Nephron progenitor cell (in vitro differentiated cells): ENCODE measurements around the gene PIK3CB.

Source experiments
- DNase-seq: peaks from one replicate; pipeline ENCODE4 v3.0.0; 2021
- H3K27ac Mint-ChIP-seq: 2 replicates; pipeline ENCODE4 v1.8.0; 2021; ENCODE audit warnings: mild to moderate bottlenecking, moderate library complexity, mixed read lengths
- H3K27me3 Mint-ChIP-seq: 2 replicates; pipeline ENCODE4 v1.8.0; 2021; ENCODE audit warnings: mild to moderate bottlenecking, low read depth, mixed read lengths; ENCODE audit not compliant: poor library complexity
- H3K36me3 Mint-ChIP-seq: 2 replicates; pipeline ENCODE4 v1.8.0; 2021; ENCODE audit warnings: low read depth, mixed read lengths
- H3K4me1 Mint-ChIP-seq: 2 replicates; pipeline ENCODE4 v1.8.0; 2021; ENCODE audit warnings: mixed read lengths
- H3K4me3 Mint-ChIP-seq: 2 replicates; pipeline ENCODE4 v1.8.0; 2021; ENCODE audit warnings: mild to moderate bottlenecking, moderate library complexity, mixed read lengths
- H3K9me3 Mint-ChIP-seq: 2 replicates; pipeline ENCODE4 v1.8.0; 2021; ENCODE audit warnings: mild to moderate bottlenecking, moderate library complexity, mixed read lengths
- CTCF ChIP-seq: fragments of 200-600 bp; sonication (generic); IDR thresholded peaks from 2 replicates; pipeline ENCODE4 v1.5.0; 2021; ENCODE audit warnings: antibody characterized with exemption

PIK3CB gene

GRCh38 chr3:138778643-138779042 lies 56.1 kb downstream of the PIK3CB start:
- no peak for DNase-seq
- Mint-ChIP-seq H3K27ac (no peak overlapping the region), H3K36me3 (peaks cover 27% of the 10 kb centered on the region), H3K27me3 (no peaks in the 10 kb centered on the region), H3K4me1 (peaks cover 11% of the 10 kb centered on the region), H3K9me3 (peaks cover 5% of the 10 kb centered on the region), H3K4me3 (no peak overlapping the region)
- TF ChIP-seq CTCF: no peak

DNA sequence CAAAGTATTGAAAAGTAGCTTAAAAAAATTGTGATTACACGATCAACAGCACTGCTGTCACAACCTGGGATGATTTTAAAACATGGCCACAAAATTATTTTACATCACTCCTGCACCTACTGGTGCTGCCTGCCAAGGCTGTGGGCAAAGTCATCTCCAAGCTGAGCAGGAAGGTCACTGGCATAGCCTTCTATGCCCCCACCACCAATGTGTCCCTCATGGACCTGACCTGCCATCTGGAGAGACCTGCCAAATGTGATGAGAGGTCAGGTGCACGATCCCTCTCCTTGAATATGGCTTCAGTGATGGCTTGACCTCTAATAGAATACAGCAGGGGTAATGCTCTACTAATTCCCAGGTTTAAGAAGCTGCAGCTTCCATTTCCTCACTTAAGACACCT lies 57.8 kb downstream of the PIK3CB start:
- DNase-seq: no peak
- no peaks in the 10 kb centered on the region for H3K9me3 Mint-ChIP-seq
- no peak for TF ChIP-seq CTCF
- no peak overlapping the region for H3K4me3 Mint-ChIP-seq
- H3K4me1 Mint-ChIP-seq: peaks cover 11% of the 10 kb centered on the region
- H3K27me3 Mint-ChIP-seq: no peaks in the 10 kb centered on the region
- H3K27ac Mint-ChIP-seq: no peak overlapping the region
- peaks cover 13% of the 10 kb centered on the region for H3K36me3 Mint-ChIP-seq

GRCh38 chr3:138775254-138775595 lies 59.5 kb downstream of the PIK3CB start:
- H3K36me3 Mint-ChIP-seq: peaks cover 13% of the 10 kb centered on the region
- peak overlapping the region; percentile 90 for H3K27ac Mint-ChIP-seq
- H3K4me3 Mint-ChIP-seq: no peak overlapping the region
- no peaks in the 10 kb centered on the region for H3K9me3 Mint-ChIP-seq
- no peak for TF ChIP-seq CTCF
- no peak for DNase-seq
- H3K4me1 Mint-ChIP-seq: peaks cover 11% of the 10 kb centered on the region
- no peaks in the 10 kb centered on the region for H3K27me3 Mint-ChIP-seq

DNA sequence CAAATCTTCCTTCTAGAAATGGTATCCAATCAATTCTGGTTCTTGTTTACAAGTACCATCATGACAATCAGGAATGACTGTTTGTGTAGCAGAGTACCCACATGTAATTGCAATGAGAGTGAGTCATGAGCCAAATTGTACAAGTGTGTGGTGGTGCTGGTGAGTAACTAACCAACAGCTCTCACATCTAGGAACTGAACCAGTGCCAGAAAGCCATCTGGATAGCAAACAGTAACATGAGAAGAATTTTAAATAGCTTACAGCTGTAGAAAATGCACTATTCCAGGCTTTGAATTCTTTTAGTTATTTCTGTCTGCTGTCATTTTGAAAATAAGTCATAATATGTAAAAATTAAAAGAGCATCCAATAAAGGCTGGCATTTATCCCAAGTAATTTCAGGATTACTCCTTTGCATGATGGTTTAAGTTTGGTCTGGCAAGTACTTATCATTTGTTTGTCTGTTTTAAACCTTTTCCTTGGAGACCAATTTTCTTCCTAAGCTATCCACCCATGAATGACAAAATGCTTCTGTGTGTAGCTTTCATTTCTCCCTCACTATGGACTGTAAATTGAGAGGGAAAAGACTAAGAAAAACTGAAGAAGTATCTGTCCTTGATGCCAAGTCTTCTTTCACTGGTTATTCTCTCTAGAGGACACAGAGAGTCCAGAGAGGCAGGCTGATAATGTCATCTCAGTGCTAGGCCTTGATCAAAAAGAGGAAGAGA lies 60.0 kb downstream of the PIK3CB start:
- peak overlapping the region; percentile 90 for H3K27ac Mint-ChIP-seq

GRCh38 chr3:138771585-138771984 lies 63.1 kb downstream of the PIK3CB start:
- Mint-ChIP-seq H3K4me3 (no peak overlapping the region), H3K4me1 (peaks cover 11% of the 10 kb centered on the region), H3K27ac (no peak overlapping the region)

More for the DNA sequence above, 60.0 kb downstream of the PIK3CB start:
- Mint-ChIP-seq H3K9me3 (peaks cover 5% of the 10 kb centered on the region), H3K4me3 (no peak overlapping the region), H3K4me1 (peaks cover 11% of the 10 kb centered on the region), H3K27me3 (no peaks in the 10 kb centered on the region), H3K36me3 (peaks cover 18% of the 10 kb centered on the region)
- DNase-seq: no peak
- TF ChIP-seq CTCF: no peak

More at GRCh38 chr3:138771585-138771984, 63.1 kb downstream of the PIK3CB start:
- Mint-ChIP-seq H3K27me3 (no peaks in the 10 kb centered on the region), H3K9me3 (peaks cover 27% of the 10 kb centered on the region), H3K36me3 (peaks cover 41% of the 10 kb centered on the region)
- TF ChIP-seq CTCF: no peak
- no peak for DNase-seq
